Measurements from ENCODE around the gene ASPHD2.

ASPHD2 gene

GRCh38 chr22:26416670-26417276 is 12.3 kb upstream of the ASPHD2 start:
- no peak for TF ChIP-seq CTCF (conservative IDR thresholded peaks at IDR 0.05)
- H3K27ac ChIP-seq: no peak overlapping the region

- H3K27ac ChIP-seq: no peak overlapping the region
Observed at GRCh38 chr22:26417406-26417805, 11.7 kb upstream of the ASPHD2 start.

DNA sequence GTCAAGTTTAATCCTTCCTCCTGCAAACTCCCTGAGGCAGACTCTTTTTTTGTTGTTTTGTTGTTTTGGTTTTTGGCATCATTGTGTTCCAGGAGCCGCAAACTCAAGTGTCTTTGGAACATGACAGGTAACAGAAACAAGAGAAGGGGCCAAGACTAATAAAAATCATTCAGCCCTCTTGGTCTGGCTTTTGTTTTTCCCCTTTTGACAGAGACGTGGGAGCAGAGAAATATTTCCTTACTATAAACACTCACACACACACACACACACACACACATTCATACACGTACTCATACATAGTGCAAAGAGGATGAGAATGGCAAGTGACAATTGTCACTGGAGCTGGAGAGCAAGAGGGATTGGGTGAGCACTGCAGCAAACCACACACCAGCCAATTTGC is 10.4 kb upstream of the ASPHD2 start:
- H3K27ac ChIP-seq: no peak overlapping the region
- TF ChIP-seq CTCF (conservative IDR thresholded peaks at IDR 0.05): no peak

More at GRCh38 chr22:26417406-26417805, 11.7 kb upstream of the ASPHD2 start:
- no peak for TF ChIP-seq CTCF (conservative IDR thresholded peaks at IDR 0.05)

- H3K27ac ChIP-seq: no peak overlapping the region
- no peak for TF ChIP-seq CTCF (conservative IDR thresholded peaks at IDR 0.05)
Observed at GRCh38 chr22:26426924-26427323, 2.1 kb upstream of the ASPHD2 start.

GRCh38 chr22:26429458-26430286 is 612 bp downstream of the ASPHD2 start:
- TF ChIP-seq CTCF (conservative IDR thresholded peaks at IDR 0.05): no peak
- H3K27ac ChIP-seq: peak overlapping the region; percentile 60; the same call in 1 of the 2 replicates

DNA sequence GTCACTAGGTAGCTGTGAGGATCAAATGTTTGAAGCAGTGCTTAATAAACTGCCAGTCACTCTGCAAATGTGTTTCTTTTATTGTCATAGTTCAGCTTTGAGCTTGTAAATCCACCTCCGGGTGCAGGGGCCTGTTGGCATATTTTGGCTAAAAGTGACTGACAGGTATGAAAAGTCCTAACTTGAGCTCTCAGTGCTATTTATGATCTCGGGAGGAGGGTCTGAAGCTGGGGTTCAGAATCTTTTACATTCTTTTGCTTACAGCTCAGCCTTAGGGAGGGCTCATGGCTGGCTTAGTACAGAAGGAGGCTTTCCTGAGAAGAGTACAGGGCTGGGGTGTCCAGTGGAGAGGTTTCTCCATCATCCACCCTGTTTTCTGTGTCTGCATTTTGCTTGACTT is 1.5 kb downstream of the ASPHD2 start:
- no peak overlapping the region for H3K27ac ChIP-seq

More for the DNA sequence above, 1.5 kb downstream of the ASPHD2 start:
- no peak for TF ChIP-seq CTCF (conservative IDR thresholded peaks at IDR 0.05)

Measured in VCaP (cell line).